Regular cardiac myocyte (primary cell): ENCODE results near the gene TPRX1. TPM values are rescaled to one million over a fixed set of nuclear protein-coding genes. Genes with fewer than 3 reads are reported as not detected.

Experiments used
- total RNA-seq: library from RNA; depleted of rRNA; stranded (reverse); fragments of >200 nt; gene quantifications from 2 replicates; pipeline ENCODE4 v1.2.3, GENCODE V29; 2014

Gene TPRX1, protein sequence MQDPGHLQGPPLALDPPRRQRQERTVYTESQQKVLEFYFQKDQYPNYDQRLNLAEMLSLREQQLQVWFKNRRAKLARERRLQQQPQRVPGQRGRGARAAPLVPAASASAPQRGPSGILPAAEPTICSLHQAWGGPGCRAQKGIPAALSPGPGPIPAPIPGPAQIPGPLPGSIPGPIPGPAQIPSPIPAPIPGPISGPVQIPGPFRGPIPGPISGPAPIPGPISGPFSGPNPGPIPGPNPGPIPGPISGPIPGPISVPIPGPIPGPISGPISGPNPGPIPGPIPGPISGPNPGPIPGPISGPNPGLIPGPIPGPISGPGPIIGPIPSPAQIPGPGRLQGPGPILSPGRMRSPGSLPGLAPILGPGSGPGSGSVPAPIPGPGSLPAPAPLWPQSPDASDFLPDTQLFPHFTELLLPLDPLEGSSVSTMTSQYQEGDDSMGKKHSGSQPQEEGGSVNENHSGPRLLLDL
- total RNA-seq = not detected in 2 replicates

DNA sequence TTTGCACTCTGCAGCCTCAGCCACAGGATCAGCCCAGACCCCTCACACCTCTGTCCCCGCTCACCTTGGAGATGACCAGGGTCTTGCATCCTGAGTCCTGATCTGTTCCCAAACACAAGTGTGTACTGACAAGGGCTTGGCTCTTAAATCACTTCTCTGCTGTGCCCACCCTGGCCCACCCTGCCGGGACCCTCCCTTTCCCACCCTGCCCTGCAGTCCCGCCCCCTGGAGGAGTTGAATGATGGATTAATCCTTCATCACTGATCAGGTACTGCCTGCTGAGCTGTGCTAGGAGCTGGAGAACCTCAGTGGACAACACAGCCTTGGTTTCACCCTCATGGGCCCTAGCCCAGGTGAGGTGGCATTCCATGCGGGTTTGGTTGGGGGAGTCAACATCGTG lies at the start of gene TPRX1:
Gene TPRX1 (minus strand): TSS at position 101 of the 400 bp plus-strand sequence. CDS start 12 bp downstream, at position 89.

DNA sequence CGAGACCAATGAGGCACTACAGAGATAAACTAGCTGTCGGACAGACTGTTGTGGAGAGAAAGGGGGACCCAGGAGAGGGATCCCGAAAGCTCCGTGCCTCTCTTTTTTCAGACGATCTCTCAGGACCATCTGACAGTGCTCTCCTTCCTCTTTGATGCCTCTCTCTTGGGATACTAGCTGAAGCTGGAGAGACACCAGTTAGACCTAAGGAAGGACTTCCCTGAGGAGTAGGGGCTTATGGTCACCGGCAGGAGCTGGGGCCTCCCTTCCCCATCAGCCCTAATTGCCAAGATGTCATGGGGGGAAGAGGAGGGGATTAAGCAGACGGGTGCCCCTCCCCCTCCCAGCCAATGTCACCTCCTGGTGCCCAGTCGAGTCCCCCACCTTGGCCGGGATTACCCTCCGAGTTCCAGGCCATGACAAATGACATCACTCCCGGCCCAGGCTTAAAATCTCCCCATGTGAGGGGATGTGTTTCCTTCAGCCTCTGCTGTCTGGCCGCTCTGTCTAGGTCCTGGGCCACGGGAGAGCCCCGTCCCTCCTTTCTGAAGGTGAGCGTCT lies 17.2 kb upstream of the TPRX1 start, which contains the start of gene CRX:
Gene CRX (plus strand): TSS at position 478 of the 561 bp plus-strand sequence. CDS start 12,507 bp downstream, outside the sequence.

DNA sequence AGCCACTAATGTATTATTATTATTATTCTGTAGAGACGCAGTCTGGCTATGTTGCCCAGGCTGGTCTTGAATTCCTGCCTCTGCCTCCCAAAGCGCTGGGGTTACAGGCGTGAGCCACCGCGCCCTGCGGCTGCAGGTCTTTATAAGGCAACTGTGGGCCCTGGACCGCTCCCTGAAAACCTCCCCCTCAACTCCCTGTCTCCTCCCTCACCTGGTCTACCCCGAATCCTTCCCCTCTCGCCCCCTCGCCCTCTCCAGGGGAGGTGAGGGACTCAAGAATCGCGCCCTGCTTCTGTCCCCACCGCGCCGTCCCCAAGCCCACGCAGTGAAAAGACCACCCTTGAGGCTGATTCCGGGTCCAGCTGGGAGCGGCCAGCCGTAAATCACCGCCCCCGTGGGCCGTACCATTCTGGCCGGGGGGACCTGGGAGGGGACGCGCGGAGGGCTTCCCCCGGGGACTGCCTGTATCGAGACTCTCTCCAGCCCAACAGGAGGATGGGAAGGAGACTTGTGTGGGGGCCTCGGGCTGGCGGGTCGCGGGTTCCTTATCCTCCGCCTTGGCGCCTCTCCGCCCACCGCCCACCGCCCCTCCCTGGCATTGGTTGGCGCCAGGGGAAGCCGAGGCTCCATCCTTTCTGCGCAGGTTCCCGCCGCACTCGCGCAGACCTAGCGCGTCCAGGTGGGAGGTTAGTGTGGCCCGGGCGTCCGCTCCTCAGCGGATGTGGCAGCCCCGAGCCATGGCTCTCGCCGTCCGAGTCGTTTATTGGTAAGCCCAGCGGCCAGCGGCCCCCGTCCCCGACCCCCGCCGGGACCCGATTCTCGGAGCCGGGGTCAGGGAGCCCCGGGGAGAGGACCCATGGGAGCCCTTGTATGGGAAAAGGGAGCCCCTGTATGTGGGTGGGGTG lies 26.1 kb downstream of the TPRX1 start, which contains the start of gene SELENOW:
Gene SELENOW (plus strand): TSS at position 655 of the 905 bp plus-strand sequence. CDS start 83 bp downstream, at position 738.

Other genes starting within 250 kb of the TPRX1 start
- under 0.01 and 0.85 TPM in 2 replicates for gene ZNF541, start 231.4 kb downstream of the TPRX1 start, total RNA-seq
- 2.0 and 3.1 TPM in 2 replicates for gene BICRA, start 195.4 kb downstream of the TPRX1 start, total RNA-seq
- 110 and 113 TPM in 2 replicates for gene EHD2, start 91.1 kb downstream of the TPRX1 start, total RNA-seq
- gene NOP53, start 59.0 kb downstream of the TPRX1 start, total RNA-seq = 48.5 and 98.0 TPM in 2 replicates
- 246 and 264 TPM in 2 replicates for gene SELENOW, start 25.8 kb downstream of the TPRX1 start, total RNA-seq
- gene CRX, start 17.4 kb upstream of the TPRX1 start, total RNA-seq = not detected in 2 replicates
- not detected in 2 replicates for gene TPRX2, start 54.7 kb upstream of the TPRX1 start, total RNA-seq
- gene SULT2A1, start 81.8 kb upstream of the TPRX1 start, total RNA-seq = not detected in 2 replicates
- not detected in 2 replicates for gene BSPH1, start 187.6 kb upstream of the TPRX1 start, total RNA-seq
- gene ELSPBP1, start 190.1 kb upstream of the TPRX1 start, total RNA-seq = not detected in 2 replicates
- gene CABP5, start 239.5 kb upstream of the TPRX1 start, total RNA-seq = not detected in 2 replicates